GM06990 (cell line): ENCODE data around the gene NUP93.
"Not testable (repeated sequence)": the region's sequence is repeated elsewhere in the genome, so short reads cannot be mapped to it uniquely, and the experiment has no call there.

Experiments used
- DNase-seq: peaks from one replicate; pipeline ENCODE4 v3.0.0-alpha.2; 2011; ENCODE audit not compliant: insufficient read length; ENCODE audit errors: extremely low read depth
- H3K27me3 ChIP-seq: replicated peaks from 2 replicates; pipeline ENCODE4 v1.6.0; 2011; ENCODE audit warnings: low read length; ENCODE audit not compliant: control insufficient read depth, insufficient read depth
- H3K36me3 ChIP-seq: 2 replicates; pipeline ENCODE4 v1.5.1; 2011; ENCODE audit warnings: low read length; ENCODE audit not compliant: control insufficient read depth, insufficient read depth
- H3K4me3 ChIP-seq: replicated peaks from 2 replicates; pipeline ENCODE4 v1.5.1; 2011; ENCODE audit warnings: low read depth, mild to moderate bottlenecking, control low read depth, low read length
- CTCF ChIP-seq: IDR thresholded peaks from 2 replicates; pipeline ENCODE4 v1.5.1; 2011; ENCODE audit warnings: low read length, control low read depth, mild to moderate bottlenecking, inconsistent platforms; ENCODE audit not compliant: insufficient read depth, poor library complexity, severe bottlenecking

NUP93 gene

GRCh38 chr16:56801762-56802161 is 71.8 kb downstream of the NUP93 start:
- peaks cover 2% of the 10 kb centered on the region for H3K36me3 ChIP-seq
- no peak for DNase-seq
- H3K27me3 ChIP-seq = no peaks in the 10 kb centered on the region
- no peak for TF ChIP-seq CTCF
- H3K4me3 ChIP-seq = no peak overlapping the region

- DNase-seq = no peak
- peaks cover 4% of the 10 kb centered on the region for H3K36me3 ChIP-seq
- H3K27me3 ChIP-seq = no peaks in the 10 kb centered on the region
Observed at GRCh38 chr16:56807011-56807675, 77.2 kb downstream of the NUP93 start.

GRCh38 chr16:56807676-56808067 is 77.7 kb downstream of the NUP93 start:
- H3K36me3 ChIP-seq, H3K27me3 ChIP-seq, DNase-seq, H3K4me3 ChIP-seq: not testable (repeated sequence)

More at GRCh38 chr16:56807011-56807675, 77.2 kb downstream of the NUP93 start:
- TF ChIP-seq CTCF = no peak
- no peak overlapping the region for H3K4me3 ChIP-seq

GRCh38 chr16:56810954-56811353 is 81.0 kb downstream of the NUP93 start:
- no peak for DNase-seq
- H3K4me3 ChIP-seq = no peak overlapping the region
- peaks cover 3% of the 10 kb centered on the region for H3K36me3 ChIP-seq
- TF ChIP-seq CTCF = no peak
- H3K27me3 ChIP-seq = no peaks in the 10 kb centered on the region

- not testable (repeated sequence) for DNase-seq, H3K4me3 ChIP-seq, H3K27me3 ChIP-seq, H3K36me3 ChIP-seq
Observed at GRCh38 chr16:56811602-56812001, 81.7 kb downstream of the NUP93 start.

GRCh38 chr16:56812884-56813283 is 83.0 kb downstream of the NUP93 start:
- Histone ChIP-seq H3K4me3 (no peak overlapping the region), H3K36me3 (no peaks in the 10 kb centered on the region; the same call in 1 of the 2 replicates), H3K27me3 (no peaks in the 10 kb centered on the region)
- no peak for TF ChIP-seq CTCF
- DNase-seq = no peak
